ENCODE measurements around the gene KCTD16.

GRCh38 chr5:144162686-144163085, 8.0 kb upstream of the KCTD16 start:
- TF ChIP-seq GLI2 (tag by site-specific recombination; IDR thresholded peaks at IDR 0.05; ENCODE audit: borderline replicate concordance, low read depth) = no peak
- TF ChIP-seq ZSCAN30 (tag by site-specific recombination; IDR thresholded peaks at IDR 0.05) = no peak
